H9 (cell line): ENCODE measurements around the gene ZNF14. TPM values are rescaled to one million over a fixed set of nuclear protein-coding genes. Genes with fewer than 3 reads are reported as not detected.

Experiments
- DNase-seq: peaks from one replicate; pipeline ENCODE4 v3.0.0-alpha.2; 2017
- H2AFZ ChIP-seq: one replicate; pipeline ENCODE4 v1.6.1; 2013; ENCODE audit warnings: mild to moderate bottlenecking, low read length, control low read depth, moderate library complexity
- H2AK5ac ChIP-seq: 2 replicates; pipeline ENCODE4 v1.6.1; 2013; ENCODE audit warnings: low read length, control low read depth, mixed read lengths; ENCODE audit not compliant: insufficient read length
- H2BK120ac ChIP-seq: one replicate; pipeline ENCODE4 v1.6.1; 2013; ENCODE audit warnings: low read depth, mild to moderate bottlenecking, low read length, control low read depth, inconsistent platforms; ENCODE audit not compliant: poor library complexity, severe bottlenecking
- H2BK12ac ChIP-seq: 2 replicates; pipeline ENCODE4 v1.6.1; 2013; ENCODE audit warnings: low read length, control low read depth, mixed read lengths, low read depth; ENCODE audit not compliant: insufficient read length
- H2BK15ac ChIP-seq: 2 replicates; pipeline ENCODE4 v1.6.1; 2013; ENCODE audit warnings: low read depth, low read length, control low read depth
- H2BK20ac ChIP-seq: one replicate; pipeline ENCODE4 v1.6.1; 2013; ENCODE audit warnings: low read depth, mild to moderate bottlenecking, low read length, control low read depth, inconsistent platforms; ENCODE audit not compliant: poor library complexity, severe bottlenecking
- H2BK5ac ChIP-seq: 2 replicates; pipeline ENCODE4 v1.6.1; 2013; ENCODE audit warnings: low read length, control low read depth, mixed read lengths; ENCODE audit not compliant: insufficient read length
- H3K14ac ChIP-seq: 2 replicates; pipeline ENCODE4 v1.6.1; 2013; ENCODE audit warnings: low read length, control low read depth; ENCODE audit not compliant: insufficient read depth
- H3K18ac ChIP-seq: 2 replicates; pipeline ENCODE4 v1.6.1; 2013; ENCODE audit warnings: low read depth, mild to moderate bottlenecking, mixed read lengths, low read length, control low read depth; ENCODE audit not compliant: insufficient read length
- H3K23ac ChIP-seq: 2 replicates; pipeline ENCODE4 v1.6.1; 2013; ENCODE audit warnings: low read length, control low read depth, mixed read lengths, low read depth; ENCODE audit not compliant: insufficient read length
- H3K23me2 ChIP-seq: 2 replicates; pipeline ENCODE4 v1.6.1; 2013; ENCODE audit warnings: low read depth, mild to moderate bottlenecking, mixed read lengths, low read length, control low read depth; ENCODE audit not compliant: insufficient read length, poor library complexity, severe bottlenecking
- H3K27ac ChIP-seq: 2 replicates; pipeline ENCODE4 v1.5.1; 2013; ENCODE audit warnings: low read length, control low read depth, mixed read lengths, low read depth; ENCODE audit not compliant: insufficient read length
- H3K27me3 ChIP-seq: 2 replicates; pipeline ENCODE4 v1.6.1; 2013; ENCODE audit warnings: low read length, control low read depth, inconsistent platforms; ENCODE audit not compliant: insufficient read depth
- H3K4ac ChIP-seq: 2 replicates; pipeline ENCODE4 v1.6.1; 2013; ENCODE audit warnings: low read depth, mild to moderate bottlenecking, control low read depth, inconsistent platforms, low read length, moderate library complexity
- H3K4me1 ChIP-seq: 2 replicates; pipeline ENCODE4 v1.6.1; 2013; ENCODE audit warnings: low read length, control low read depth, inconsistent platforms; ENCODE audit not compliant: insufficient read depth
- H3K4me2 ChIP-seq: 2 replicates; pipeline ENCODE4 v1.6.1; 2013; ENCODE audit warnings: low read length, control low read depth, mixed read lengths; ENCODE audit not compliant: insufficient read length, insufficient read depth
- H3K56ac ChIP-seq: 2 replicates; pipeline ENCODE4 v1.6.1; 2013; ENCODE audit warnings: low read depth, mild to moderate bottlenecking, mixed read lengths, low read length, control low read depth; ENCODE audit not compliant: insufficient read length
- H3K79me1 ChIP-seq: 2 replicates; pipeline ENCODE4 v1.6.1; 2013; ENCODE audit warnings: low read depth, mild to moderate bottlenecking, moderate library complexity, low read length, control low read depth, inconsistent platforms; ENCODE audit not compliant: insufficient read depth, poor library complexity, severe bottlenecking
- H3K79me2 ChIP-seq: 2 replicates; pipeline ENCODE4 v1.6.1; 2013; ENCODE audit warnings: low read length, control low read depth, inconsistent platforms; ENCODE audit not compliant: insufficient read depth
- H3K9ac ChIP-seq: 2 replicates; pipeline ENCODE4 v1.6.1; 2013; ENCODE audit warnings: low read length, control low read depth, mixed read lengths; ENCODE audit not compliant: insufficient read length; ENCODE audit errors: extremely low read depth
- H3K9me3 ChIP-seq: one replicate; pipeline ENCODE4 v1.6.1; 2013; ENCODE audit warnings: low read depth, low read length, inconsistent platforms; ENCODE audit not compliant: control insufficient read depth
- H3T11ph ChIP-seq: one replicate; pipeline ENCODE4 v1.6.1; 2013; ENCODE audit warnings: mild to moderate bottlenecking, low read length, control low read depth, inconsistent platforms
- H4K20me1 ChIP-seq: one replicate; pipeline ENCODE4 v1.6.1; 2013; ENCODE audit not compliant: control insufficient read depth, insufficient read length, insufficient read depth
- H4K5ac ChIP-seq: 2 replicates; pipeline ENCODE4 v1.6.1; 2013; ENCODE audit warnings: low read depth, mild to moderate bottlenecking, mixed read lengths, low read length, control low read depth; ENCODE audit not compliant: insufficient read length
- H4K8ac ChIP-seq: replicated peaks from 2 replicates; pipeline ENCODE4 v1.6.1; 2013; ENCODE audit warnings: low read length, control low read depth, mixed read lengths, low read depth; ENCODE audit not compliant: insufficient read length
- H4K91ac ChIP-seq: 2 replicates; pipeline ENCODE4 v1.6.1; 2013; ENCODE audit warnings: low read depth, mild to moderate bottlenecking, moderate library complexity, mixed read lengths, low read length, control low read depth; ENCODE audit not compliant: insufficient read length
- H3K27ac Mint-ChIP-seq, 3 experiments: 2 replicates in 2 of 3; 3 replicates in 1 of 3; pipeline ENCODE4 v1.8.0; 2020 to 2021; ENCODE audit warnings: mixed read lengths in 3 of 3, mild to moderate bottlenecking in 1 of 3, moderate library complexity in 1 of 3
- H3K27me3 Mint-ChIP-seq: 2 replicates; pipeline ENCODE4 v1.8.0; 2021; ENCODE audit warnings: low read depth, mild to moderate bottlenecking, moderate library complexity, mixed read lengths
- H3K36me3 Mint-ChIP-seq, 3 experiments: 2 replicates in 2 of 3; 3 replicates in 1 of 3; pipeline ENCODE4 v1.8.0; 2020 to 2021; ENCODE audit warnings: low read depth in 3 of 3, mixed read lengths in 3 of 3; ENCODE audit not compliant: insufficient read depth in 1 of 3
- H3K4me1 Mint-ChIP-seq, 2 experiments: 2 replicates each; pipeline ENCODE4 v1.8.0; 2020; ENCODE audit warnings: mixed read lengths in 2 of 2
- H3K4me3 Mint-ChIP-seq, 2 experiments: 2 replicates in 1 of 2; 3 replicates in 1 of 2; pipeline ENCODE4 v1.8.0; 2020 to 2021; ENCODE audit warnings: mild to moderate bottlenecking in 2 of 2, mixed read lengths in 2 of 2, moderate library complexity in 1 of 2
- H3K9me3 Mint-ChIP-seq, 2 experiments: 2 replicates in 1 of 2; 3 replicates in 1 of 2; pipeline ENCODE4 v1.8.0; 2020; ENCODE audit warnings: mild to moderate bottlenecking in 2 of 2, mixed read lengths in 2 of 2, moderate library complexity in 1 of 2
- WGBS: extraction: QIAGEN DNeasy Blood & Tissue Kit; methylation state at CpG from one replicate; pipeline ENCODE4 v1.1.7; 2013; ENCODE audit warnings: missing lambda C conversion rate, low lambda C conversion rate, mixed read lengths; ENCODE audit not compliant: insufficient read length; ENCODE audit errors: extremely low coverage; 5-methylcytosine and 5-hydroxymethylcytosine counted together
- total RNA-seq: library from RNA; stranded (reverse); gene quantifications from 2 replicates; pipeline ENCODE4 v1.2.1, GENCODE V29; 2021
- TF ChIP-seq, protein P1 (sequence below): fragments of 200-600 bp; sonication (generic); conservative IDR thresholded peaks from 3 replicates; pipeline ENCODE4 v1.8.0; 2021; ENCODE audit warnings: antibody characterized with exemption, mild to moderate bottlenecking

The ZNF14 gene
- total RNA-seq, 1 experiment from 2014 or later, result 8.3 TPM

DNA sequence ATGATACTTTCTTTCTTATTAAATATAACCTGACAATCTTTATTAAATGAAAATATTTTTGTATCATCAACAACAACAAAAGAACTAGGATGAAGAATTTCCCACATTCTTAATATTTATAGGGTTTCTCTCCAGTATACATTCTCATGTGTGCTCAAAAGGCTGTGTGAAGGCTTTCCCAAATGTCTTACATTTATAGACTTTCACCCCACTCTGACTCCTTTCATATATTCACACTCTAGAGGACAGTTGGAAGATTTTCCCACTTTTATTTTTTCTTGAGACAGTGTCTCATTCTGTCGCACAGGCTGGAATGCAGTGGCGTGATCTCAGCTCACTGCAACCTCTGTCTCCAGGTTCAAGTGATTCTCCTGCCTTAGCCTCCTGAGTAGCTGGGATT is 22.4 kb downstream of the ZNF14 start:
- H3K9me3 ChIP-seq, result peaks cover 84% of the 10 kb centered on the region
- no CpG with 5 or more reads among the region's 2 CpGs for WGBS

More for the DNA sequence above, 22.4 kb downstream of the ZNF14 start:
- Histone ChIP-seq H2AK5ac (no peak overlapping the region), H3K14ac (no peak overlapping the region), H2BK12ac (no peak overlapping the region), H3K4me2 (no peak overlapping the region), H3K56ac (no peak overlapping the region), H3K18ac (no peak overlapping the region), H2BK20ac (no peak overlapping the region), H2BK120ac (no peak overlapping the region), H3K4ac (no peak overlapping the region), H3K23ac (no peak overlapping the region), H2BK15ac (no peak overlapping the region), H4K20me1 (no peaks in the 10 kb centered on the region), H3K79me2 (0 out of 2 replicates have a peak, but pooled peaks cover 1% of the 10 kb centered on the region), H3K23me2 (no peaks in the 10 kb centered on the region), H4K8ac (no peak overlapping the region), H2BK5ac (no peak overlapping the region), H3K9ac (no peak overlapping the region), H3K79me1 (no peaks in the 10 kb centered on the region), H2AFZ (no peak overlapping the region), H4K5ac (no peak overlapping the region), H3K27ac (no peak overlapping the region), H3K4me1 (no peaks in the 10 kb centered on the region), H4K91ac (no peak overlapping the region), H3T11ph (no peak overlapping the region), H3K27me3 (no peaks in the 10 kb centered on the region)
- no peaks in the 10 kb centered on the region for H3K4me1 Mint-ChIP-seq
- peaks cover 3% of the 10 kb centered on the region for H3K27me3 Mint-ChIP-seq
- H3K27ac Mint-ChIP-seq, result no peak overlapping the region
- DNase-seq, result no peak
- no peak overlapping the region for H3K4me3 Mint-ChIP-seq
- H3K9me3 Mint-ChIP-seq, result peaks cover 90 to 99% of the 10 kb centered on the region in 2 experiments
- TF ChIP-seq, protein P1, sequence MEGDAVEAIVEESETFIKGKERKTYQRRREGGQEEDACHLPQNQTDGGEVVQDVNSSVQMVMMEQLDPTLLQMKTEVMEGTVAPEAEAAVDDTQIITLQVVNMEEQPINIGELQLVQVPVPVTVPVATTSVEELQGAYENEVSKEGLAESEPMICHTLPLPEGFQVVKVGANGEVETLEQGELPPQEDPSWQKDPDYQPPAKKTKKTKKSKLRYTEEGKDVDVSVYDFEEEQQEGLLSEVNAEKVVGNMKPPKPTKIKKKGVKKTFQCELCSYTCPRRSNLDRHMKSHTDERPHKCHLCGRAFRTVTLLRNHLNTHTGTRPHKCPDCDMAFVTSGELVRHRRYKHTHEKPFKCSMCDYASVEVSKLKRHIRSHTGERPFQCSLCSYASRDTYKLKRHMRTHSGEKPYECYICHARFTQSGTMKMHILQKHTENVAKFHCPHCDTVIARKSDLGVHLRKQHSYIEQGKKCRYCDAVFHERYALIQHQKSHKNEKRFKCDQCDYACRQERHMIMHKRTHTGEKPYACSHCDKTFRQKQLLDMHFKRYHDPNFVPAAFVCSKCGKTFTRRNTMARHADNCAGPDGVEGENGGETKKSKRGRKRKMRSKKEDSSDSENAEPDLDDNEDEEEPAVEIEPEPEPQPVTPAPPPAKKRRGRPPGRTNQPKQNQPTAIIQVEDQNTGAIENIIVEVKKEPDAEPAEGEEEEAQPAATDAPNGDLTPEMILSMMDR, result no peak
- H3K36me3 Mint-ChIP-seq, result peaks cover 83 to 91% (median 84%) of the 10 kb centered on the region in 3 experiments
